IMR-90 (cell line): ENCODE data around the gene NUDT19. TPM values are rescaled to one million over a fixed set of nuclear protein-coding genes. Genes with fewer than 3 reads are reported as not detected.
"Not testable (repeated sequence)": the region's sequence is repeated elsewhere in the genome, so short reads cannot be mapped to it uniquely, and the experiment has no call there.

ENCODE experiments used
- ATAC-seq: fragments of 200-7000 bp; cut with Tn5 transposase; 2 replicates; pipeline ENCODE4 v1.9.1; 2020; ENCODE audit warnings: low read depth, mild to moderate bottlenecking, moderate library complexity
- BruUV-seq: library from RNA; stranded (reverse); fragments of 400-500 nt; replicated peaks from 2 replicates; lab custom pipeline; 2021; lab: Mats Ljungman, UMichigan
- CTCF ChIA-PET: fragments of 300-600 bp; formaldehyde crosslinking; extraction: SDS; loops from one replicate; lab custom pipeline; 2021; ENCODE audit warnings: antibody characterized with exemption; lab: Yijun Ruan, JAX
- POLR2A ChIA-PET: fragments of 300-600 bp; sonication (Branson Sonifier 250); formaldehyde crosslinking; loops from one replicate; lab custom pipeline; 2022; ENCODE audit warnings: antibody characterized with exemption; ENCODE audit not compliant: unreplicated experiment; lab: Charles Lee
- DNase-seq: peaks from one replicate; pipeline ENCODE4 v3.0.0; 2013
- H2AFZ ChIP-seq: replicated peaks from 2 replicates; pipeline ENCODE3; 2013; ENCODE audit warnings: low read length, mild to moderate bottlenecking; ENCODE audit not compliant: poor library complexity
- H2AK5ac ChIP-seq: 2 replicates; pipeline ENCODE4 v1.6.1; 2013; ENCODE audit warnings: low read depth, low read length, inconsistent platforms
- H2AK9ac ChIP-seq: replicated peaks from 2 replicates; pipeline ENCODE3; 2013; ENCODE audit warnings: mild to moderate bottlenecking, low read depth, low read length, moderate library complexity; ENCODE audit not compliant: poor library complexity
- H2BK120ac ChIP-seq: 2 replicates; pipeline ENCODE4 v1.6.1; 2013; ENCODE audit warnings: low read depth, low read length, inconsistent platforms
- H2BK15ac ChIP-seq: 3 replicates; pipeline ENCODE4 v1.6.1; 2013; ENCODE audit warnings: low read depth, low read length, inconsistent platforms
- H2BK20ac ChIP-seq: 2 replicates; pipeline ENCODE4 v1.6.1; 2013; ENCODE audit warnings: low read depth, mild to moderate bottlenecking, inconsistent platforms, low read length, moderate library complexity
- H2BK5ac ChIP-seq: 2 replicates; pipeline ENCODE4 v1.6.1; 2013; ENCODE audit warnings: mild to moderate bottlenecking, low read depth, low read length, inconsistent platforms; ENCODE audit not compliant: poor library complexity, severe bottlenecking
- H3K14ac ChIP-seq: replicated peaks from 2 replicates; pipeline ENCODE4 v1.6.1; 2013; ENCODE audit warnings: low read depth, low read length, inconsistent platforms
- H3K18ac ChIP-seq: 2 replicates; pipeline ENCODE4 v1.6.1; 2013; ENCODE audit warnings: low read depth, low read length, control low read depth
- H3K23ac ChIP-seq: 2 replicates; pipeline ENCODE4 v1.6.1; 2013; ENCODE audit warnings: low read depth, low read length, inconsistent platforms
- H3K27ac ChIP-seq: 2 replicates; pipeline ENCODE4 v1.5.1; 2013; ENCODE audit warnings: mild to moderate bottlenecking, control low read depth, low read length; ENCODE audit not compliant: insufficient read depth
- H3K27me3 ChIP-seq: 2 replicates; pipeline ENCODE4 v1.6.1; 2013; ENCODE audit warnings: low read length; ENCODE audit not compliant: control insufficient read depth, insufficient read depth
- H3K36me3 ChIP-seq: 2 replicates; pipeline ENCODE4 v1.6.1; 2013; ENCODE audit warnings: low read length, mixed read lengths; ENCODE audit not compliant: control insufficient read depth, insufficient read depth
- H3K4ac ChIP-seq: 2 replicates; pipeline ENCODE4 v1.6.1; 2013; ENCODE audit warnings: low read depth, low read length, inconsistent platforms
- H3K4me1 ChIP-seq: 2 replicates; pipeline ENCODE4 v1.6.1; 2013; ENCODE audit warnings: low read length, mixed read lengths; ENCODE audit not compliant: control insufficient read depth, insufficient read depth
- H3K4me2 ChIP-seq: 2 replicates; pipeline ENCODE4 v1.6.1; 2013; ENCODE audit warnings: low read depth, mild to moderate bottlenecking, control low read depth, low read length, moderate library complexity
- H3K4me3 ChIP-seq: 2 replicates; pipeline ENCODE4 v1.5.1; 2013; ENCODE audit warnings: low read depth, mild to moderate bottlenecking, control low read depth, low read length, moderate library complexity; ENCODE audit not compliant: insufficient read depth
- H3K56ac ChIP-seq: 2 replicates; pipeline ENCODE4 v1.6.1; 2013; ENCODE audit warnings: low read length, inconsistent platforms; ENCODE audit not compliant: insufficient read depth; ENCODE audit errors: extremely low read depth
- H3K79me1 ChIP-seq, 2 experiments: 2 replicates each; pipeline ENCODE4 v1.6.1; 2013; ENCODE audit warnings: low read length in 2 of 2, inconsistent platforms in 1 of 2, low read depth in 1 of 2
- H3K9ac ChIP-seq: 2 replicates; pipeline ENCODE4 v1.6.1; 2013; ENCODE audit warnings: low read depth, low read length, control low read depth
- H3K9me1 ChIP-seq: 2 replicates; pipeline ENCODE4 v1.6.1; 2013; ENCODE audit warnings: low read length, inconsistent platforms; ENCODE audit not compliant: insufficient read depth
- H3K9me3 ChIP-seq: 2 replicates; pipeline ENCODE4 v1.6.1; 2013; ENCODE audit warnings: low read length; ENCODE audit not compliant: control insufficient read depth, insufficient read depth
- H4K20me1 ChIP-seq: 2 replicates; pipeline ENCODE4 v1.6.1; 2013; ENCODE audit warnings: low read length, inconsistent platforms; ENCODE audit not compliant: insufficient read depth
- H4K5ac ChIP-seq: 2 replicates; pipeline ENCODE4 v1.6.1; 2013; ENCODE audit warnings: mild to moderate bottlenecking, low read depth, low read length, control low read depth
- H4K8ac ChIP-seq, 2 experiments: 2 replicates each; pipeline ENCODE4 v1.6.1; 2013; ENCODE audit warnings: low read depth in 2 of 2, low read length in 2 of 2, control low read depth in 1 of 2, inconsistent platforms in 1 of 2
- H4K91ac ChIP-seq: 2 replicates; pipeline ENCODE4 v1.6.1; 2013; ENCODE audit warnings: low read depth, low read length, inconsistent platforms; ENCODE audit not compliant: insufficient read depth
- WGBS, 2 experiments: methylation state at CpG; one replicate each; pipeline versions ENCODE4 v1.1.5 to v1.1.7; 2013; ENCODE audit warnings: missing lambda C conversion rate in 2 of 2; ENCODE audit not compliant: insufficient read length in 1 of 2; ENCODE audit errors: extremely low coverage in 2 of 2; 5-methylcytosine and 5-hydroxymethylcytosine counted together
- dilution Hi-C: fragments of 300-500 bp; cut with HindIII; formaldehyde crosslinking; loops from one replicate; pipeline ENCODE4 v1.14.3; 2018; ENCODE audit warnings: low sequenced_read_pairs; ENCODE audit not compliant: unreplicated experiment
- in situ Hi-C: fragments of 300-500 bp; cut with MboI; formaldehyde crosslinking; loops from 3 replicates; pipeline ENCODE4 v1.14.3; 2019; ENCODE audit warnings: low sequenced_read_pairs, inconsistent platforms, mixed read lengths
- intact Hi-C: fragments of 100-400 bp; cut with micrococcal nuclease; formaldehyde crosslinking; loops from 2 replicates; pipeline ENCODE4 v1.10.0; 2022
- polyA plus RNA-seq, 3 experiments: library from polyadenylated mRNA; depleted of rRNA; stranded (reverse); fragments of >200 nt; gene quantifications; 2 replicates each; pipeline ENCODE4 v1.2.3, GENCODE V29; 2012; ENCODE audit warnings: low replicate concordance in 1 of 3
- total RNA-seq: library from RNA; depleted of rRNA; stranded (reverse); fragments of >200 nt; gene quantifications from 2 replicates; pipeline ENCODE4 v1.2.3, GENCODE V29; 2012

Gene NUDT19
- total and polyA plus RNA-seq, 2 of the 4 experiments (the other 2 are of a cell fraction) = 4.1 to 4.5 TPM

GRCh38 chr19:32745594-32746251 lies 54.1 kb downstream of the NUDT19 start:
- H3K9ac ChIP-seq, H3K36me3 ChIP-seq, H2AFZ ChIP-seq, H2BK5ac ChIP-seq, H4K8ac ChIP-seq, H2AK5ac ChIP-seq, H3K4me2 ChIP-seq, H3K27ac ChIP-seq, H3K79me1 ChIP-seq, BruUV-seq, H3K27me3 ChIP-seq, H3K56ac ChIP-seq, H3K4ac ChIP-seq, H3K9me3 ChIP-seq, dilution Hi-C loops, H4K5ac ChIP-seq, ATAC-seq, H2BK120ac ChIP-seq, H3K14ac ChIP-seq, H3K4me1 ChIP-seq, H3K9me1 ChIP-seq, H2BK20ac ChIP-seq, POLR2A ChIA-PET, H4K91ac ChIP-seq, H3K4me3 ChIP-seq, H2BK15ac ChIP-seq, CTCF ChIA-PET, in situ Hi-C loops, H3K18ac ChIP-seq, intact Hi-C loops, H4K20me1 ChIP-seq, H2AK9ac ChIP-seq, H3K23ac ChIP-seq: not testable (repeated sequence)
- 15% methylated on average over 2 of the region's 2 CpGs; no CpG with 5 or more reads in 1 of the 2 experiments for WGBS, 2 experiments
- DNase-seq = peak; percentile 8

DNA sequence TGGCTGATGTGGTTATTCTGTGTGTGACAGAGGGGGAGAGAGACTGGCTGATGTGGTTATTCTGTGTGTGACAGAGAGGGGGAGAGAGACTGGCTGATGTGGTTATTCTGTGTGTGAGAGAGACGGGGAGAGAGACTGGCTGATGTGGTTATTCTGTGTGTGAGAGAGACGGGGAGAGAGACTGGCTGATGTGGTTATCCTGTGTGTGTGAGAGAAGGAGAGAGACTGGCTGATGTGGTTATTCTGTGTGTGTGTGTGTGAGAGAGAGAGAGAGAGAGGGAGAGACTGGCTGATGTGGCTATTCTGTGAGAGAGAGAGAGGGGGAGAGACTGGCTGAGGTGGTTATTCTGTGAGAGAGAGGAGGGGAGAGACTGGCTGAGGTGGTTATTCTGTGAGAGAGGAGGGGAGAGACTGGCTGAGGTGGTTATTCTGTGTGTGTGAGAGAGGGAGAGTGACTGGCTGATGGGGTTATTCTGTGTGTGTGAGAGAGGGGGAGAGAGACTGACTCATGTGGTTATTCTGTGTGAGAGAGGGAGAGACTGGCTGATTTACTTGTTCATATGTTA lies 55.1 kb downstream of the NUDT19 start:
- BruUV-seq, H4K5ac ChIP-seq, H3K4me2 ChIP-seq, H4K20me1 ChIP-seq, H3K9me1 ChIP-seq, H2AK5ac ChIP-seq, in situ Hi-C loops, POLR2A ChIA-PET, H3K18ac ChIP-seq, H2BK5ac ChIP-seq, H2AK9ac ChIP-seq, ATAC-seq, H3K36me3 ChIP-seq, H2BK20ac ChIP-seq, H3K9ac ChIP-seq, H3K56ac ChIP-seq, H2AFZ ChIP-seq, H3K27ac ChIP-seq, H3K4me1 ChIP-seq, H3K23ac ChIP-seq, H4K8ac ChIP-seq, H4K91ac ChIP-seq, intact Hi-C loops, H3K27me3 ChIP-seq, H3K9me3 ChIP-seq, H3K14ac ChIP-seq, H2BK15ac ChIP-seq, H3K4me3 ChIP-seq, H3K4ac ChIP-seq, dilution Hi-C loops, H3K79me1 ChIP-seq, H2BK120ac ChIP-seq: not testable (repeated sequence)
- peak; percentile 34 for DNase-seq
- 0% methylated on average over 2 of the region's 2 CpGs; no CpG with 5 or more reads in 1 of the 2 experiments for WGBS, 2 experiments
- CTCF ChIA-PET = interaction anchor here (0.6 kb wide), 1 partner anchor 11 kb away, joined by 4 read pairs; no protein-coding TSS in a partner anchor
